NB4 (cell line): Measurements from ENCODE around the gene PRRX2.

Source experiments
- DNase-seq: peaks from one replicate; pipeline ENCODE4 v3.0.0; 2010; ENCODE audit warnings: low read depth
- H3K4me3 ChIP-seq: one replicate; pipeline ENCODE4 v1.5.1; 2011; ENCODE audit warnings: mild to moderate bottlenecking, low read depth, low read length, moderate library complexity
- MYC ChIP-seq: IDR thresholded peaks from 2 replicates; pipeline ENCODE4 v1.6.1; 2011; ENCODE audit warnings: low read depth, low read length
- POLR2A ChIP-seq: IDR thresholded peaks from 2 replicates; pipeline ENCODE4 v1.6.1; 2011; ENCODE audit warnings: mild to moderate bottlenecking; ENCODE audit not compliant: insufficient read length; ENCODE audit errors: extremely low read depth
- TF ChIP-seq, protein P1 (sequence below): IDR thresholded peaks from one replicate; pipeline ENCODE4 v1.5.1; 2012; ENCODE audit warnings: low read depth, low read length
- TF ChIP-seq, protein P2 (sequence below): IDR thresholded peaks from 2 replicates; pipeline ENCODE4 v1.6.1; 2011; ENCODE audit warnings: low read depth, low read length

Gene PRRX2

DNA sequence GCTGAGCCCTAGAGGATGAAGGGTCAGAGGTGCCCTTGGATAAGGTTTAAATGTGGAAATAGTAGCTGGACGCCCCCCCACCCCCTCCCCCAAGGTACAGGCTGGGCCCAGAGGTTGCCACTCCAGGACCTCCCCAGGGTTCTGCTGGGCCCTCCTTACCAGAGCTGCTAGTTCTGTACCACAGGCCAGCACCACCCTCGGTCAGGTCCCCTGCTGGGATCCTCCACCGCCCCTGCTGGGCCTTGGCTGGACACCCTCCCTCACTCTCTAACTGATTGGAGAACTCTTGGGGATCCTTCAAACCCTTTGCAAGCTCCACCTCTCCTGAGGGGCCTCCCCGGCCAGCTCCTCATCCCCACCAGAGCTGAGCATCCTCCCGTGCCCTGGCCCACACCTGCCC, 52.5 kb downstream of the PRRX2 start:
- TF ChIP-seq, protein P1, sequence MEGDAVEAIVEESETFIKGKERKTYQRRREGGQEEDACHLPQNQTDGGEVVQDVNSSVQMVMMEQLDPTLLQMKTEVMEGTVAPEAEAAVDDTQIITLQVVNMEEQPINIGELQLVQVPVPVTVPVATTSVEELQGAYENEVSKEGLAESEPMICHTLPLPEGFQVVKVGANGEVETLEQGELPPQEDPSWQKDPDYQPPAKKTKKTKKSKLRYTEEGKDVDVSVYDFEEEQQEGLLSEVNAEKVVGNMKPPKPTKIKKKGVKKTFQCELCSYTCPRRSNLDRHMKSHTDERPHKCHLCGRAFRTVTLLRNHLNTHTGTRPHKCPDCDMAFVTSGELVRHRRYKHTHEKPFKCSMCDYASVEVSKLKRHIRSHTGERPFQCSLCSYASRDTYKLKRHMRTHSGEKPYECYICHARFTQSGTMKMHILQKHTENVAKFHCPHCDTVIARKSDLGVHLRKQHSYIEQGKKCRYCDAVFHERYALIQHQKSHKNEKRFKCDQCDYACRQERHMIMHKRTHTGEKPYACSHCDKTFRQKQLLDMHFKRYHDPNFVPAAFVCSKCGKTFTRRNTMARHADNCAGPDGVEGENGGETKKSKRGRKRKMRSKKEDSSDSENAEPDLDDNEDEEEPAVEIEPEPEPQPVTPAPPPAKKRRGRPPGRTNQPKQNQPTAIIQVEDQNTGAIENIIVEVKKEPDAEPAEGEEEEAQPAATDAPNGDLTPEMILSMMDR = no peak
- TF ChIP-seq POLR2A (no peak), MYC (no peak)
- TF ChIP-seq, protein P2, sequence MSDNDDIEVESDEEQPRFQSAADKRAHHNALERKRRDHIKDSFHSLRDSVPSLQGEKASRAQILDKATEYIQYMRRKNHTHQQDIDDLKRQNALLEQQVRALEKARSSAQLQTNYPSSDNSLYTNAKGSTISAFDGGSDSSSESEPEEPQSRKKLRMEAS = no peak
- no peak overlapping the region for H3K4me3 ChIP-seq
- DNase-seq = no peak

DNA sequence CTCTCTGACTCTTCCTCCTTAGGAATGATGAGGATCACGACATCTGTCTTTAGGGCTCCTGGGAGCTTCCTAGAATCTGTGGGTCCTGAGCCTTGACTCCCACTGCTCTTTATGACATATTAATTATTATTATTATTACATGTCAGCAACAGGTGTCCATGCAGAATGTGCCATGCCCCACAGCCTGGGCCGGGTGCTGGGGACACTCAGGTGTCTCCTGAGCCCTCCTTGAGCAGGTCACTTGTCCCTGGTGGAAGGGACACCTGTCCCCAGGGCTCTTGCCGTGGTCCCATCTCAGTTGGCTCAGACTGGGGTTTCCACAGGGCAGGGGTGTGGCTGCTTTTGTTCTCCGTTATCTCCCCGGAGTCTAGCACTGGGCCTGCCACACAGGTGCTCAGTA, 53.2 kb downstream of the PRRX2 start:
- TF ChIP-seq, protein P2 = no peak
- TF ChIP-seq, protein P1 = no peak
- TF ChIP-seq POLR2A = no peak
- TF ChIP-seq MYC = no peak
- no peak for DNase-seq
- H3K4me3 ChIP-seq = no peak overlapping the region

DNA sequence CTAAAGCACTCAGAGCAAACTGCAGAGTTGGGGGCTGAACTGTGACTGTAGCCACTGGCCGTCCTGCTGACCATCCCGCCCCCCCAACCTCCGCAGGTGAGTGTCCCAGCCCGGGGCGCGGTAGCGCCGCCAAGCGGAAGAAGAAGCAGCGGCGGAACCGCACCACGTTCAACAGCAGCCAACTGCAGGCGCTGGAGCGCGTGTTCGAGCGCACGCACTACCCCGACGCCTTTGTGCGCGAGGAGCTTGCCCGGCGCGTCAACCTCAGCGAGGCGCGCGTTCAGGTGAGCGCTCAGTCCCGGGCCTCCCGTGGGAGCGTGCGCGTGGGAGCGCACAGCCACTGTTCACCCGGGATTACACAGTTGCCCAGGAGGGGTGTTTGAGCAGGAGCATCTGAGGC, 53.7 kb downstream of the PRRX2 start:
- H3K4me3 ChIP-seq = no peak overlapping the region
- no peak for TF ChIP-seq POLR2A
- TF ChIP-seq MYC = no peak
- TF ChIP-seq, protein P1 = no peak
- TF ChIP-seq, protein P2 = no peak
- no peak for DNase-seq

DNA sequence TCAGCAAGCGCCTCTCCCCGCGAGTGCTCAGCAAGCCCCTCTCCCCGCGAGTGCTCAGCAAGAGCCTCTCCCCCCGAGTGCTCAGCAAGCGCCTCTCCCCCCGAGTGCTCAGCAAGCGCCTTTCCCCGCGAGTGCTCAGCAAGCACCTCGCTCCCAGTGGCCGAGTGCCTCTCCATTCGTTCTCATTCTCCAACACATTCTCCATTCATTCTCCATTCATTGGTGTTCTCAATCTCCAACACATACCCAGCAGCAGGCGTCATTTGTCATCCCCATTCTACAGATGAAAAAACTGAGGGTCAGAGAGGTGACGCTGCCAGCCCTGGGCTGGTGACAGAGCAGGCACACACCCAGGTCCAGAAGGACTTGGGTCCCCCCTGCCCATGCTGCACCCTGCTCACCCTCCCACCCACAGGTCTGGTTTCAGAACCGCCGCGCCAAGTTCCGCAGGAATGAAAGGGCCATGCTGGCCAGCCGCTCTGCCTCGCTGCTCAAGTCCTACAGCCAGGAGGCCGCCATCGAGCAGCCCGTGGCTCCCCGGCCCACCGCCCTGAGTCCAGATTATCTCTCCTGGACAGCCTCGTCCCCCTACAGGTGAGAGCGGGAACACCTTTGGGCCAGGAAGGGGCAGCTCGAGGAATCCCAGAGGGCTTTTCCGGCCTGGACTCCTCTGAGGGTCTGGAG, 54.9 kb downstream of the PRRX2 start:
- no peak overlapping the region for H3K4me3 ChIP-seq
- no peak for DNase-seq
- TF ChIP-seq MYC = no peak
- TF ChIP-seq, protein P1 = peak; percentile 14

DNA sequence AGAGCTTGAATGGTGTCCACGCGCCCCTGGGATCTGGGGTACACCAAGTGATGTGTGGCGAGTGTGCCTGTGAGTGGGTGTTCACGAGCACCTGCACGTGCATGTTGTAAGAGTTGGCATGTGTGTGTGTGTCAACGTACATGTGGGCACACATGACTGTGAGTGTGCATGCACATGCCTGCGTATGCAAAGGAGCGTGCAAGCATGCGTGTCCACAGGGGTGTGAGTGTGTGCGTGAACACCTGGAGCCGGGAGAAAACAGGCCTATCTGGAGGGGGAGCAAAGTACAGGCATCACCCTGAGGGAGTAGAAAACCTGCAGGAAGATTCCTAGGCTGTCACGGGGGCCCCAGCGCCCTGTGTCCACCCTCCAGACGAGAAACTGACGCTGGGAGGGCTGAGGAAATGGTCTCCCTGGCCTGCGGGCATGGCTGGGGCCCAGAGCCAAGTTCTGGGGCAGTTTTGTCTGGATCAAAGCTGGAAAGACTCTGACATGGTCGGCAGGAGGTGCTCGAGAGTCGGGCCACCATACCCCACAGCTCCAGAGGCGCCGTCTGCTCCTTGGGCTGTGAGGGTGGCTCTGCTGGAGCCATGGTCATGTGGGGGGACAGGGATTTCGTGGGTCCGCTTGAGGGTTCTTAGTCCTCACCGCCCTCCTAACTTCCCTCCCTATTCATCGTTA, 55.6 kb downstream of the PRRX2 start:
- no peak for DNase-seq
- H3K4me3 ChIP-seq = no peak overlapping the region
- TF ChIP-seq, protein P1 = no peak
- TF ChIP-seq, protein P2 = no peak
- no peak for TF ChIP-seq POLR2A
- TF ChIP-seq MYC = no peak
